Stomach (tissue), 19 donors: ENCODE measurements around the gene NDUFAB1. TPM values are rescaled to one million over a fixed set of nuclear protein-coding genes. Genes with fewer than 3 reads are reported as not detected.

Source experiments
- DNase-seq, 2 donors: peaks; one replicate each; pipeline versions ENCODE4 v3.0.0 to v3.0.0-alpha.2; 2013 to 2019
- H3K27ac ChIP-seq, 5 donors: fragments of 200-600 bp in 4 of 5; sonication (generic) in 4 of 5; one replicate each; pipeline ENCODE4 v1.5.1; 2013 to 2019; ENCODE audit warnings: mild to moderate bottlenecking in 1 of 5, moderate library complexity in 1 of 5
- H3K27me3 ChIP-seq, 3 donors: fragments of 200-600 bp; sonication (generic); one replicate each; pipeline ENCODE4 v1.5.1; 2017 to 2019; ENCODE audit warnings: mixed run types in 1 of 3
- H3K36me3 ChIP-seq, 4 donors: fragments of 200-600 bp; sonication (generic); 1 replicate in 3 of 4; 2 replicates in 1 of 4; pipeline ENCODE4 v1.5.1; 2016 to 2019
- H3K4me1 ChIP-seq, 4 donors: fragments of 200-600 bp; sonication (generic); one replicate each; pipeline ENCODE4 v1.5.1; 2016 to 2019
- H3K4me3 ChIP-seq, 4 donors: fragments of 200-600 bp; sonication (generic) in 3 of 4; one replicate each; pipeline ENCODE4 v1.5.1; 2016 to 2019; ENCODE audit warnings: mild to moderate bottlenecking in 1 of 4
- H3K9me3 ChIP-seq, 4 donors: fragments of 200-600 bp; sonication (generic); one replicate each; pipeline ENCODE4 v1.5.1; 2016 to 2019
- EP300 ChIP-seq: sonication (generic); formaldehyde crosslinking; IDR thresholded peaks from one replicate; pipeline ENCODE4 v1.6.1; 2017; ENCODE audit warnings: antibody characterized with exemption
- POLR2A ChIP-seq, 4 donors: fragments of 450-650 bp; IDR thresholded peaks; one replicate each; pipeline ENCODE4 v1.6.1; 2016; ENCODE audit warnings: antibody characterized with exemption in 4 of 4, control low read depth in 2 of 4, mild to moderate bottlenecking in 1 of 4, moderate library complexity in 1 of 4
- POLR2AphosphoS5 ChIP-seq, 3 donors: sonication (generic); formaldehyde crosslinking; IDR thresholded peaks; one replicate each; pipeline ENCODE4 v1.6.1; 2016; ENCODE audit warnings: antibody characterized with exemption in 3 of 3
- WGBS, 5 donors: extraction: QIAGEN DNeasy Blood & Tissue Kit in 3 of 5; methylation state at CpG; one replicate each; pipeline versions ENCODE4 v1.1.5 to v1.1.7; 2013 to 2018; 5-methylcytosine and 5-hydroxymethylcytosine counted together
- intact Hi-C: fragments of 100-400 bp; cut with DNase I; formaldehyde crosslinking; loops from one replicate; pipeline ENCODE4 v1.15.1; 2023; ENCODE audit warnings: low total_unique reads
- long read RNA-seq, 10 donors: transcript quantifications; one replicate each; lab custom pipeline, GENCODE V29; 2026
- polyA plus RNA-seq, 3 donors: library from polyadenylated mRNA; stranded (reverse); fragments of 200-250 nt; gene quantifications; one replicate each; pipeline ENCODE4 v1.2.3, GENCODE V29; 2013
- total RNA-seq, 5 donors: library from RNA; depleted of rRNA; stranded (reverse); fragments of >200 nt; gene quantifications; one replicate each; pipeline versions ENCODE4 v1.1.0 to v1.2.3, GENCODE V29; 2014 to 2016
- TF ChIP-seq, protein P1 (sequence below), 7 experiments: fragments of 450-650 bp in 4 of 7; fragments of 200-600 bp in 3 of 7; sonication (generic) in 3 of 7; IDR thresholded peaks; one replicate each; pipeline ENCODE4 v1.5.1; 2016 to 2019; ENCODE audit warnings: antibody characterized with exemption in 7 of 7, control low read depth in 2 of 7, mild to moderate bottlenecking in 1 of 7
- donor health status: healthy with polysubstance abuse.
- donor health status: Bipolar disorder and iron deficiency.
- donor health status: healthy.

The NDUFAB1 gene
- total RNA-seq (100 to 1,000 TPM in 2 of 5 donors, 10 to 100 TPM in 3; 12.6 to 251 (median 77.7) TPM), polyA plus RNA-seq (100 to 1,000 TPM; 143 to 211 (median 177) TPM)
- long read RNA-seq, donor 1, transcript NDUFAB1-201 (5 exons, 717 nt): major isoform, 22 of 22 reads
- long read RNA-seq, donor 1, partial matches to known transcripts: 0 of 22 reads
- long read RNA-seq, donor 1, other reads (novel, unspliced or antisense): 0 of 22 reads
- long read RNA-seq, donor 2, transcript NDUFAB1-201 (5 exons, 717 nt): major isoform, 43 of 43 reads
- long read RNA-seq, donor 2, partial matches to known transcripts: 0 of 43 reads
- long read RNA-seq, donor 2, other reads (novel, unspliced or antisense): 0 of 43 reads
- long read RNA-seq, donor 3, transcript NDUFAB1-201 (5 exons, 717 nt): major isoform, 30 of 30 reads
- long read RNA-seq, donor 3, partial matches to known transcripts: 0 of 30 reads
- long read RNA-seq, donor 3, other reads (novel, unspliced or antisense): 0 of 30 reads
- long read RNA-seq, donor 4, transcript NDUFAB1-201 (5 exons, 717 nt): major isoform, 5 of 5 reads
- long read RNA-seq, donor 4, partial matches to known transcripts: 0 of 5 reads
- long read RNA-seq, donor 4, other reads (novel, unspliced or antisense): 0 of 5 reads
- long read RNA-seq, donor 5, transcript NDUFAB1-201 (5 exons, 717 nt): major isoform, 57 of 58 reads
- long read RNA-seq, donor 5, partial matches to known transcripts: 0 of 58 reads
- long read RNA-seq, donor 5, other reads (novel, unspliced or antisense): 0 of 58 reads
- long read RNA-seq, donor 6, transcript NDUFAB1-201 (5 exons, 717 nt): major isoform, 124 of 140 reads
- long read RNA-seq, donor 6, partial matches to known transcripts: 11 of 140 reads
- long read RNA-seq, donor 6, other reads (novel, unspliced or antisense): 0 of 140 reads
- long read RNA-seq, donor 7, transcript NDUFAB1-201 (5 exons, 717 nt): major isoform, 61 of 72 reads
- long read RNA-seq, donor 7, partial matches to known transcripts: 11 of 72 reads
- long read RNA-seq, donor 7, other reads (novel, unspliced or antisense): 0 of 72 reads
- long read RNA-seq, donor 8, transcript NDUFAB1-201 (5 exons, 717 nt): major isoform, 61 of 62 reads
- long read RNA-seq, donor 8, partial matches to known transcripts: 0 of 62 reads
- long read RNA-seq, donor 8, other reads (novel, unspliced or antisense): 0 of 62 reads
- long read RNA-seq, donor 9, transcript NDUFAB1-201 (5 exons, 717 nt): major isoform, 73 of 100 reads
- long read RNA-seq, donor 9, partial matches to known transcripts: 26 of 100 reads
- long read RNA-seq, donor 9, other reads (novel, unspliced or antisense): 0 of 100 reads
- long read RNA-seq, donor 10, transcript NDUFAB1-201 (5 exons, 717 nt): major isoform, 28 of 28 reads
- long read RNA-seq, donor 10, partial matches to known transcripts: 0 of 28 reads
- long read RNA-seq, donor 10, other reads (novel, unspliced or antisense): 0 of 28 reads

DNA sequence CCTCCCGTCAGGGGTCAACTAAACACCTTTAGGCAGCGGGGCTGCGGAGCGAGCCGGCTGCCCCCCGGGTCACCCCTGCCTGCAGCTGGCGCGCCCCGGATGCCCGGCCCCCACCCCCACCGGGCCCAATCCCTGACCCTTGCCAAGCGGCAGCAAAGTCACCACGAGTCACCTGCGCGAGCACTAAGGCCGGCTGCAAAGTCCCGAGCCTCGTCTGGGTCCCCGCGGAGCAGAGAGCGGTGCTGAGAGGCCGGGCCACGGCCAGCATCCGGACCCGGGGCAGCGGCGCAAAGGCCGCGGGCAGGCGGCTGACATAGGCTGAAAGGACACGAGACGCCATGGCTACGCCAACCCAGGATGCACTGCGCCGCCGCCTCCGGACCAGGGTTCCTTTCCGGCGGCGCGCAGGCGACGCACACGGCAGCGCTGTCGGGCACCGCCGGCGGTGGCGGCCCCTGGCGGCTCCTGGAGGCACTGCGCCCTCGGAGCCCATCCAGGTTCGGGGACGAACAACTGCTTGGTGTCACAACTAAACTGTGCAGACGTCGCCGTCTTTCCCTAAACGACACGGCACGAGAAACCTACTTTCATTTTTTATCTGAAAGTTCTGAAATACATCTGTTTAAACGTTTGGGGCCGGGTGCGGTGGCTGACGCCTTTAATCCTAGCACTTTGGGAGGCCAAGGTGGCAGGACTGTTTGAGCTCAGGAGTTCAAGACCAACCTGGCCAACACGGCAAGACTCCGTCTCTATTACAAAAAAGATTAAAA lies at the start of gene NDUFAB1:
TSS of gene NDUFAB1 (minus strand) at position 366 of the 770 bp plus-strand sequence. CDS start at position 340, 26 bp downstream.
- Histone ChIP-seq H3K4me3 (peak within 1 kb of the TSS; percentile 95 to 99 (median 98)), H3K9me3 (no peaks in the 10 kb centered on the region), H3K4me1 (peaks cover 12 to 49% (median 33%) of the 10 kb centered on the region in 4 donors), H3K36me3 (peaks cover 6 to 42% (median 32%) of the 10 kb centered on the region in 4 donors), H3K27me3 (no peaks in the 10 kb centered on the region), H3K27ac (peak within 1 kb of the TSS; percentile 81 to 91 (median 84))
- TF ChIP-seq POLR2A (IDR thresholded peaks at IDR 0.05) (no peak), POLR2AphosphoS5 (IDR thresholded peaks at IDR 0.05) (peak; percentile 55 to 94 (median 88))
- TF ChIP-seq, protein P1, sequence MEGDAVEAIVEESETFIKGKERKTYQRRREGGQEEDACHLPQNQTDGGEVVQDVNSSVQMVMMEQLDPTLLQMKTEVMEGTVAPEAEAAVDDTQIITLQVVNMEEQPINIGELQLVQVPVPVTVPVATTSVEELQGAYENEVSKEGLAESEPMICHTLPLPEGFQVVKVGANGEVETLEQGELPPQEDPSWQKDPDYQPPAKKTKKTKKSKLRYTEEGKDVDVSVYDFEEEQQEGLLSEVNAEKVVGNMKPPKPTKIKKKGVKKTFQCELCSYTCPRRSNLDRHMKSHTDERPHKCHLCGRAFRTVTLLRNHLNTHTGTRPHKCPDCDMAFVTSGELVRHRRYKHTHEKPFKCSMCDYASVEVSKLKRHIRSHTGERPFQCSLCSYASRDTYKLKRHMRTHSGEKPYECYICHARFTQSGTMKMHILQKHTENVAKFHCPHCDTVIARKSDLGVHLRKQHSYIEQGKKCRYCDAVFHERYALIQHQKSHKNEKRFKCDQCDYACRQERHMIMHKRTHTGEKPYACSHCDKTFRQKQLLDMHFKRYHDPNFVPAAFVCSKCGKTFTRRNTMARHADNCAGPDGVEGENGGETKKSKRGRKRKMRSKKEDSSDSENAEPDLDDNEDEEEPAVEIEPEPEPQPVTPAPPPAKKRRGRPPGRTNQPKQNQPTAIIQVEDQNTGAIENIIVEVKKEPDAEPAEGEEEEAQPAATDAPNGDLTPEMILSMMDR (IDR thresholded peaks at IDR 0.05): peak in 6 of 7 experiments; percentile 12 to 100 (median 100)
- DNase-seq: peak; percentile 92 to 97
- WGBS, 5 donors: 2 to 5% (median 3%) methylated on average over 21 to 67 of the region's 67 CpGs
- intact Hi-C loops: no loop called here

DNA sequence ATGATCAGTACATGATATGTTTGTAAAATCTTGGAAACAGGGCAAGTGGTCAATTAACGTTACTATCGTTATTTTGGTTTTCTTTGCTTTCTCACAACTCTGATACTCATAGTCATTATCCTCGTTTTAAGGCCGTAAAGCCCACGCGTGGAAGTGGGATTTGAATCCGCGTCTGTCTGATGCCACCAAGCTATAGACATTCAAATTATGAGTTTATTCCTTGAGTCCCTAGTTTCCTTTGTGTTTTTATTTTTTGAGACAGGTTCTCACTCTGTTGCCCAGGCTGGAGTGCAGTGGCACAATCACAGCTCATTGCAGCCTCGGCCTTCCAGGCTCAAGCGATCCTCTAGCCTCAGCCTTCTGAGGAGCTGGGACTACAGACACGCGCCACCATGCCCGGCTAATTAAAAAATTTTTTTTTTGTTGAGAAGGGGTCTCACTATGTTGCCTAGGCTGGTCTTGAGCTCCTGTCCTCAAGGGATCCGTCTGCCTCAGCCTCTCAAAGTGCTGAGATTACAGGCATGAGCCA lies 46.2 kb upstream of the NDUFAB1 start:
- no peak for TF ChIP-seq EP300
- TF ChIP-seq POLR2AphosphoS5 (IDR thresholded peaks at IDR 0.05): no peak
- TF ChIP-seq, protein P1 (IDR thresholded peaks at IDR 0.05): no peak
- Histone ChIP-seq H3K4me3 (peak overlapping the region; percentile 63 to 98 (median 90)), H3K27ac (peak overlapping the region in 3 of 5 donors; percentile 82 to 88 (median 86)), H3K27me3 (no peaks in the 10 kb centered on the region), H3K9me3 (no peaks in the 10 kb centered on the region), H3K36me3 (peaks cover 4 to 55% (median 48%) of the 10 kb centered on the region in 4 donors), H3K4me1 (peaks cover 19 to 39% (median 29%) of the 10 kb centered on the region in 4 donors)
- intact Hi-C loops: no loop called here
- 68 to 73% (median 70%) methylated on average over 14 of the region's 14 CpGs for WGBS, 5 donors
- no peak for DNase-seq

DNA sequence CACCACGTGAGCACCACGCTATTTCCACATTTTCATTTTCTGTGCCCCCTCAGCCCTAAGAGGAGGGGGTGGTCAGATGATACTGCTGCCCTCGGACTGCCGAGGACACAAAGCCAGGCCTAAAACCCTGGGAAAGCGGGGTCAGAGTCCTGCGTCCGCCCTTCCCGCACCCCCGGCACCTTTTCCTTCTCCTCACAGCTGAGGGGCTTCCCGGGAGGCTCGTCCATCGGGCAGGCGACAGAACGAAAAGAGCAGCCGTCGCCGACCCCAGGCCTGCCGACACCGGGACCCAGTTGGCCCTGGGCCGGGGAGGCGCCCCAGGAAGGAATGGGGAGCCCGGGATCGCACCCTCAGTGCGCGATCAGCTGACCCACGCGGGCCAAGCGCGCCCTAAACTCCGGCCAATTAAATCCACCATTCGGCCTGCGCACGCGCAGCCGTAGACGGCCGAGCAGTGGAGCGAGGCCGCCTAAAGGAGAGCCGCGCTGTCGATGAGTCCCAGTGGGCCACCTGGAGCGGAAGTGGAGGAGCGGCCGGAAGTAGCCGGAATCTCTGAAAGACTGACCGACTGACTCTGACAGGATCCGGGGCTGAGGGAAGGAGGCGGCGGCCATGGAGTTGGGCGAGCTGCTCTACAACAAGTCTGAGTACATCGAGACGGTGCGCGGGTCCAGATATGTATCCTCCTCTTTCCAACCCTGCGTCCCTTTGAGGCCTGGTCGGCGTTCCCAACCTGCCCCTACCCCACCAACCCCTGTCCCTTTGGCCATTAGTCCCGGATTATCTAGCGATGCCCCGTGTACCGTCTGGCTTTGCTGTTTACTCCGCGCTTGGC lies 45.0 kb upstream of the NDUFAB1 start, which contains the start of the genes DCTN5 and PALB2:
TSS of gene DCTN5 (plus strand) at position 536 of the 835 bp plus-strand sequence. CDS start at position 613, 77 bp downstream.
TSS of gene PALB2 (minus strand) at position 380 of the 835 bp plus-strand sequence. CDS start at position 227, 153 bp downstream.
- Histone ChIP-seq H3K4me3 (peak within 1 kb of the TSS; percentile 63 to 98 (median 90)), H3K4me1 (peaks cover 19 to 37% (median 29%) of the 10 kb centered on the region in 4 donors), H3K9me3 (no peaks in the 10 kb centered on the region), H3K36me3 (peaks cover 4 to 55% (median 50%) of the 10 kb centered on the region in 4 donors), H3K27me3 (no peaks in the 10 kb centered on the region), H3K27ac (peak within 1 kb of the TSS; percentile 52 to 88 (median 86))
- DNase-seq: peak; percentile 94 to 98
- WGBS, 5 donors: 0 to 1% (median 0%) methylated on average over 24 to 64 of the region's 64 CpGs
- no peak for TF ChIP-seq POLR2A (IDR thresholded peaks at IDR 0.05)
- no peak for TF ChIP-seq EP300
- TF ChIP-seq, protein P1 (IDR thresholded peaks at IDR 0.05): peak in 1 of 7 experiments; percentile 15
- TF ChIP-seq POLR2AphosphoS5 (IDR thresholded peaks at IDR 0.05): peak; percentile 68 to 92 (median 73)
- intact Hi-C loops: no loop called here
